HEK293 (cell line): Measurements from ENCODE around the gene USP22.

Source experiments
- CTCF ChIA-PET: fragments of 350-600 bp; formaldehyde crosslinking; extraction: SDS; loops from one replicate; lab custom pipeline; 2021; ENCODE audit warnings: antibody characterized with exemption; lab: Yijun Ruan, JAX
- POLR2A ChIA-PET: fragments of 300-600 bp; formaldehyde crosslinking; extraction: SDS; loops from one replicate; lab custom pipeline; 2020; ENCODE audit warnings: antibody characterized with exemption, inconsistent platforms; lab: Yijun Ruan, JAX
- H3K27ac ChIP-seq: fragments of 200-500 bp; sonication (Bioruptor generic); 2 replicates; pipeline ENCODE4 v1.5.1; 2014; ENCODE audit warnings: low read depth, low read length, control low read depth, inconsistent platforms; ENCODE audit errors: extremely low read depth
- H3K36me3 ChIP-seq, 2 experiments: fragments of 200-500 bp in 1 of 2; sonication (Bioruptor generic) in 1 of 2; 1 replicate in 1 of 2; 2 replicates in 1 of 2; pipeline ENCODE4 v1.5.1; 2014 to 2017; ENCODE audit warnings: inconsistent platforms in 2 of 2, low read length in 2 of 2; ENCODE audit not compliant: control insufficient read depth in 2 of 2, insufficient read depth in 1 of 2
- H3K4me1 ChIP-seq: fragments of 200-500 bp; sonication (Bioruptor generic); 2 replicates; pipeline ENCODE4 v1.5.1; 2014; ENCODE audit warnings: mild to moderate bottlenecking, low read length, inconsistent platforms; ENCODE audit not compliant: control insufficient read depth, insufficient read depth
- H3K4me3 ChIP-seq: 2 replicates; pipeline ENCODE4 v1.5.1; 2011; ENCODE audit warnings: low read depth, mild to moderate bottlenecking, control low read depth, low read length, moderate library complexity
- H3K9me3 ChIP-seq: fragments of 200-500 bp; sonication (Bioruptor generic); 2 replicates; pipeline ENCODE4 v1.5.1; 2014; ENCODE audit warnings: low read depth, low read length, inconsistent platforms; ENCODE audit not compliant: control insufficient read depth, insufficient read depth
- GLI2 ChIP-seq: fragments of 450-650 bp; formaldehyde crosslinking; IDR thresholded peaks from 2 replicates; pipeline ENCODE4; 2017; ENCODE audit warnings: missing biosample characterization, missing genetic modification characterization, low read depth, borderline replicate concordance
- GLIS1 ChIP-seq: fragments of 450-650 bp; formaldehyde crosslinking; IDR thresholded peaks from 2 replicates; pipeline ENCODE4 v1.5.1; 2016; ENCODE audit warnings: missing biosample characterization, missing genetic modification characterization
- HIC1 ChIP-seq: fragments of 450-650 bp; formaldehyde crosslinking; IDR thresholded peaks from 2 replicates; pipeline ENCODE4 v1.5.1; 2016; ENCODE audit warnings: missing biosample characterization, missing genetic modification characterization
- HOXA7 ChIP-seq: sonication (generic); formaldehyde crosslinking; IDR thresholded peaks from 2 replicates; pipeline ENCODE4 v1.8.1; 2022; ENCODE audit warnings: missing genetic modification reagents, borderline replicate concordance
- IKZF3 ChIP-seq: fragments of 450-650 bp; IDR thresholded peaks from 2 replicates; pipeline ENCODE4 v1.5.0; 2018; ENCODE audit warnings: missing biosample characterization, mild to moderate bottlenecking, missing genetic modification characterization, moderate library complexity
- OSR2 ChIP-seq: fragments of 450-650 bp; formaldehyde crosslinking; IDR thresholded peaks from 2 replicates; pipeline ENCODE4 v1.5.1; 2016; ENCODE audit warnings: missing biosample characterization, missing genetic modification characterization
- REPIN1 ChIP-seq: fragments of 450-650 bp; formaldehyde crosslinking; IDR thresholded peaks from 2 replicates; pipeline ENCODE4 v1.5.1; 2017; ENCODE audit warnings: missing biosample characterization, missing genetic modification characterization, low read depth
- SALL2 ChIP-seq: fragments of 450-650 bp; formaldehyde crosslinking; IDR thresholded peaks from 2 replicates; pipeline ENCODE4 v1.5.0; 2017; ENCODE audit warnings: missing biosample characterization, mild to moderate bottlenecking, missing genetic modification characterization, borderline replicate concordance
- SCRT1 ChIP-seq: fragments of 450-650 bp; formaldehyde crosslinking; IDR thresholded peaks from 2 replicates; pipeline ENCODE4 v1.5.1; 2016; ENCODE audit warnings: missing biosample characterization, missing genetic modification characterization, borderline replicate concordance
- YY2 ChIP-seq: fragments of 450-650 bp; formaldehyde crosslinking; IDR thresholded peaks from 2 replicates; pipeline ENCODE4 v1.5.1; 2016; ENCODE audit warnings: missing biosample characterization, missing genetic modification characterization
- ZNF16 ChIP-seq: fragments of 450-650 bp; formaldehyde crosslinking; IDR thresholded peaks from 2 replicates; pipeline ENCODE4 v1.5.1; 2016; ENCODE audit warnings: low read depth, missing biosample characterization, missing genetic modification characterization
- ZNF169 ChIP-seq: fragments of 450-650 bp; formaldehyde crosslinking; IDR thresholded peaks from 2 replicates; pipeline ENCODE4 v1.5.1; 2016; ENCODE audit warnings: missing biosample characterization, missing genetic modification characterization
- ZNF184 ChIP-seq: fragments of 450-650 bp; IDR thresholded peaks from 2 replicates; pipeline ENCODE4 v1.5.1; 2018; ENCODE audit warnings: missing biosample characterization, mild to moderate bottlenecking, missing genetic modification characterization
- ZNF221 ChIP-seq: fragments of 450-650 bp; formaldehyde crosslinking; IDR thresholded peaks from 2 replicates; pipeline ENCODE4 v1.5.1; 2017; ENCODE audit warnings: missing biosample characterization, missing genetic modification characterization, borderline replicate concordance
- ZNF23 ChIP-seq: fragments of 450-650 bp; formaldehyde crosslinking; IDR thresholded peaks from 2 replicates; pipeline ENCODE4 v1.5.1; 2016; ENCODE audit warnings: missing biosample characterization, missing genetic modification characterization, borderline replicate concordance
- ZNF274 ChIP-seq, 2 experiments: fragments of 200-500 bp in 1 of 2; fragments of 450-650 bp in 1 of 2; sonication (Bioruptor generic) in 1 of 2; formaldehyde crosslinking in 1 of 2; IDR thresholded peaks; 2 replicates each; pipeline versions ENCODE4 v1.5.1 to v1.6.1; 2014 to 2016; ENCODE audit warnings: borderline replicate concordance in 1 of 2, inconsistent platforms in 1 of 2, low read length in 1 of 2, missing biosample characterization in 1 of 2, missing genetic modification characterization in 1 of 2
- ZNF404 ChIP-seq: fragments of 450-650 bp; formaldehyde crosslinking; IDR thresholded peaks from 2 replicates; pipeline ENCODE4 v1.5.1; 2017; ENCODE audit warnings: missing biosample characterization, missing genetic modification characterization
- ZNF426 ChIP-seq: fragments of 450-650 bp; formaldehyde crosslinking; IDR thresholded peaks from 2 replicates; pipeline ENCODE4 v1.5.1; 2017; ENCODE audit warnings: missing biosample characterization, missing genetic modification characterization, mild to moderate bottlenecking, inconsistent platforms, moderate library complexity
- ZNF449 ChIP-seq: fragments of 450-650 bp; formaldehyde crosslinking; IDR thresholded peaks from 2 replicates; pipeline ENCODE4 v1.5.1; 2017; ENCODE audit warnings: missing biosample characterization, mild to moderate bottlenecking, missing genetic modification characterization, moderate library complexity
- ZNF510 ChIP-seq: fragments of 450-650 bp; formaldehyde crosslinking; IDR thresholded peaks from 2 replicates; pipeline ENCODE4 v1.5.1; 2018; ENCODE audit warnings: mild to moderate bottlenecking, missing genetic modification characterization, missing biosample characterization; ENCODE audit not compliant: insufficient replicate concordance
- ZNF558 ChIP-seq: fragments of 450-650 bp; formaldehyde crosslinking; IDR thresholded peaks from 2 replicates; pipeline ENCODE4 v1.5.1; 2016; ENCODE audit warnings: missing biosample characterization, missing genetic modification characterization
- ZNF571 ChIP-seq: fragments of 450-650 bp; formaldehyde crosslinking; IDR thresholded peaks from 2 replicates; pipeline ENCODE4 v1.5.0; 2017; ENCODE audit warnings: missing biosample characterization, missing genetic modification characterization
- ZNF585B ChIP-seq: fragments of 450-650 bp; formaldehyde crosslinking; IDR thresholded peaks from 2 replicates; pipeline ENCODE4 v1.5.1; 2016; ENCODE audit warnings: missing biosample characterization, missing genetic modification characterization
- ZNF621 ChIP-seq: fragments of 450-650 bp; formaldehyde crosslinking; IDR thresholded peaks from 2 replicates; pipeline ENCODE4 v1.5.1; 2017; ENCODE audit warnings: missing biosample characterization, missing genetic modification characterization
- ZNF629 ChIP-seq: fragments of 450-650 bp; formaldehyde crosslinking; IDR thresholded peaks from 2 replicates; pipeline ENCODE4 v1.5.1; 2017; ENCODE audit warnings: missing biosample characterization, missing genetic modification characterization
- ZNF707 ChIP-seq: fragments of 450-650 bp; formaldehyde crosslinking; IDR thresholded peaks from 2 replicates; pipeline ENCODE4 v1.5.1; 2016; ENCODE audit warnings: missing biosample characterization, missing genetic modification characterization
- ZNF76 ChIP-seq: fragments of 450-650 bp; formaldehyde crosslinking; IDR thresholded peaks from 2 replicates; pipeline ENCODE4; 2016; ENCODE audit warnings: low read depth, missing biosample characterization, missing genetic modification characterization, borderline replicate concordance

Gene USP22

GRCh38 chr17:21028192-21028591 lies 14.6 kb downstream of the USP22 start:
- Histone ChIP-seq H3K9me3 (no peaks in the 10 kb centered on the region), H3K36me3 (peaks cover 53 to 80% of the 10 kb centered on the region in 2 experiments)
- CTCF ChIA-PET, result interaction anchor here (0.5 to 0.6 kb wide), 2 partner anchors 35 to 88 kb away, joined by 3 to 5 read pairs; no protein-coding TSS in a partner anchor

GRCh38 chr17:21027031-21027430 lies 15.8 kb downstream of the USP22 start:
- ChIA-PET POLR2A (interaction anchor here (0.6 kb wide), 1 partner anchor 11 kb away, joined by 6 read pairs; no protein-coding TSS in a partner anchor), CTCF (interaction anchor here (0.9 kb wide), 1 partner anchor 101 kb away, joined by 3 read pairs; no protein-coding TSS in a partner anchor)
- Histone ChIP-seq H3K36me3 (peaks cover 58 to 84% of the 10 kb centered on the region in 2 experiments), H3K4me3 (no peak overlapping the region), H3K4me1 (peaks cover 21% of the 10 kb centered on the region), H3K27ac (no peak overlapping the region), H3K9me3 (no peaks in the 10 kb centered on the region)
- TF ChIP-seq ZNF23 (tag by site-specific recombination), result no peak
- TF ChIP-seq ZNF16 (tag by site-specific recombination), result no peak
- no peak for TF ChIP-seq GLIS1 (tag by site-specific recombination)
- no peak for TF ChIP-seq ZNF184 (tag by site-specific recombination)

More at GRCh38 chr17:21028192-21028591, 14.6 kb downstream of the USP22 start:
- peak overlapping the region; percentile 43; the same call in 1 of the 2 replicates for H3K27ac ChIP-seq
- TF ChIP-seq ZNF707 (tag by site-specific recombination) (no peak), ZNF449 (no peak), ZNF274 (IDR thresholded peaks at IDR 0.05; ENCODE audit: low read length) (no peak), ZNF274 (tag by site-specific recombination; IDR thresholded peaks at IDR 0.05; ENCODE audit: borderline replicate concordance) (no peak), ZNF621 (tag by site-specific recombination) (no peak), HOXA7 (CRISPR knock-in tag) (no peak), GLI2 (no peak), ZNF76 (tag by site-specific recombination) (no peak), ZNF510 (tag by site-specific recombination) (no peak), ZNF585B (no peak), REPIN1 (tag by site-specific recombination) (no peak), ZNF221 (tag by site-specific recombination) (no peak), HIC1 (tag by site-specific recombination) (no peak)
- TF ChIP-seq, all 188 proteins: peak for 0
- no peak overlapping the region for H3K4me3 ChIP-seq
- POLR2A ChIA-PET, result interaction anchor here (1.0 kb wide), 1 partner anchor 11 kb away, joined by 3 read pairs; no protein-coding TSS in a partner anchor
- peaks cover 26% of the 10 kb centered on the region for H3K4me1 ChIP-seq

GRCh38 chr17:21025451-21025850 lies 17.4 kb downstream of the USP22 start:
- H3K9me3 ChIP-seq, result no peaks in the 10 kb centered on the region
- no peak overlapping the region for H3K27ac ChIP-seq
- H3K36me3 ChIP-seq, result peaks cover 72 to 92% of the 10 kb centered on the region in 2 experiments
- H3K4me1 ChIP-seq, result peaks cover 15% of the 10 kb centered on the region
- ChIA-PET POLR2A (interaction anchor here (0.9 to 1.4 kb wide), 2 partner anchors 18 kb away, joined by 3 to 4 read pairs; partner anchors contain the start of gene USP22), CTCF (interaction anchor here (0.6 to 0.7 kb wide), 3 partner anchors 12 to 91 kb away, joined by 3 read pairs; no protein-coding TSS in a partner anchor)
- H3K4me3 ChIP-seq, result no peak overlapping the region
- no peak for TF ChIP-seq ZNF76 (tag by site-specific recombination)
- TF ChIP-seq IKZF3 (tag by site-specific recombination), result no peak
- no peak for TF ChIP-seq ZNF426
- no peak for TF ChIP-seq ZNF558
- TF ChIP-seq ZNF571, result no peak
- TF ChIP-seq SCRT1 (tag by site-specific recombination), result no peak
- no peak for TF ChIP-seq ZNF404
- TF ChIP-seq YY2 (tag by site-specific recombination), result no peak
- no peak for TF ChIP-seq ZNF510 (tag by site-specific recombination)
- no peak for TF ChIP-seq ZNF169
- TF ChIP-seq ZNF629 (tag by site-specific recombination), result no peak
- no peak for TF ChIP-seq SALL2
- no peak for TF ChIP-seq OSR2
